HG03060 (cell line): Measurements from ENCODE around the gene CLPX.
"Not testable (repeated sequence)": the region's sequence is repeated elsewhere in the genome, so short reads cannot be mapped to it uniquely, and the experiment has no call there.

Experiments used
- ATAC-seq: cut with Tn5 transposase; IDR thresholded peaks from one replicate; pipeline ENCODE4 v1.9.1; 2021; ENCODE audit warnings: low read depth, moderate number of reproducible peaks; ENCODE audit not compliant: unreplicated experiment

Gene CLPX

DNA sequence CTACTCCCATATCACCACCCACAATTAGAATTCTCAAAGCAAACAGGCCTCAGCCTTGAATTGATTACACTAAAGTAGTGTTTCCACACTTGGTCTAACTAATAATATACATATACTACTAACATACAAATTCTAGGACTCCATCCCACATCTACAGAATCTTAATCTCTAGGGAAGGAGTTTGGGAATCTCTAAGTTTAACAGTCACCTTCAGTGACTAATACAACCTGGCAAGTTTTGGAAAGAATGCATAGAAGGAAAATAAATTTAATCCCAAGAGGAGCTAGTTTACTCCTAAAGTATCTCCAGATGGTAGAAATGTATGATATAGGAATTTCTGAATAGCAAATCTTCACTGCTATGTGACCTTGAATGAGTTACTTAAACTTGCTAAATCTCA, 9.1 kb downstream of the CLPX start:
- no peak for ATAC-seq

DNA sequence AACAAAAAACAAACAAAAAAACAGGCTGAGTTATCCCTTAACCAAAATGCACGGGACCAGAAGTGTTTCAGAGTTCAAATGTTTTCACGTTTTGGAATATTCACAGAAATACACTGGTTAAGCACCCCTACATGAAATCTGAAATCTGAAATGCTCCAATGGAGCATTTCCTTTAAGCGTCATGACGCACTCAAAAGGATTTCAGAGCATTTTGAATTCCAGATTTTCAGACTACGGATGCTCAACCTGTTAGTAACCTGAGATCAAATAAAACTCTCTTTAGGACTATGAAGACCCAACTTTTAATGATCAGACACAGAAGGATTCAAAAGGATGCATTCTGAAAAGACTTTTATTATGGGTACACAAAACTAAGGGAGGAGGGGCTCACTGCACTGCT, 9.6 kb downstream of the CLPX start:
- ATAC-seq: no peak

- no peak for ATAC-seq
These were observed 10.6 kb downstream of the CLPX start for GRCh38 chr15:65174509-65174908.

- no peak for ATAC-seq
These were observed 12.6 kb downstream of the CLPX start for GRCh38 chr15:65172531-65172930.

- ATAC-seq: no peak
These were observed 13.7 kb downstream of the CLPX start for GRCh38 chr15:65171428-65171827.

DNA sequence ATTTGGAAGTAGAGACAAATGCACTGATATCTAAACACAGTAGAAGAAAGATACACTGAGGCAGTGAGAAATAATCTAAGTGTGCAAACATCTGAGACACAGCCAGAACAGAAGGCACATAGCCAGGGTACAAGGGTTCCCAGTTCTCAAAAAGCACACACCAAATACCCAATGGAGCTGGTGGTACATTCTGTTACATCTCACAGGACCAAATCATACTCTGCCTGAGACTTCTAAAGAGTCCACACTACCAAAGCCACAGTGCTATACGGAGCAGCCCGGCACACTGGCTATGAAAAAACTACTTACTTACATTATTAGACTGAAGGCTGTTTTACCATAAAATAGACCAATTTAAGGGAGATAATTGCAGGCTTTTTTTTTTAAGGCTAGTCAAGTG, 19.3 kb downstream of the CLPX start:
- no peak for ATAC-seq

DNA sequence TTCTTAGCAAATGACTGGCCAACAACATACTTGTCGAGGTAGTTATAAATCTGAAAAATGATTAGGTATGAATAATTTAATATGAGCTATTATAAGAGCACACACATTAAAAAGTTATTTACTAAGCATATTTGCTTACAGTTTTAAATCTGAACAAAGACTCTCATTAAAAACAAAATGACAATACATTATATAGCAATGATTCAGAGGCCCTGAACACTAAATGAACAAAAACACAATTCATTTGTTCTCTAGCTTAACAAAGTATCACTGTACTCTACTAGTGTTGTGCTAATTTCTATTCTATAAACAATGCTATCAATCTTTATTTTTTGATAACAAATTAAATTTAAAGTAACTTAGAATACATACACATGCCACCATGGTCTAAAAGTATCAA, 21.0 kb downstream of the CLPX start:
- no peak for ATAC-seq

- ATAC-seq: no peak
These were observed 22.1 kb downstream of the CLPX start for GRCh38 chr15:65163041-65163440.

DNA sequence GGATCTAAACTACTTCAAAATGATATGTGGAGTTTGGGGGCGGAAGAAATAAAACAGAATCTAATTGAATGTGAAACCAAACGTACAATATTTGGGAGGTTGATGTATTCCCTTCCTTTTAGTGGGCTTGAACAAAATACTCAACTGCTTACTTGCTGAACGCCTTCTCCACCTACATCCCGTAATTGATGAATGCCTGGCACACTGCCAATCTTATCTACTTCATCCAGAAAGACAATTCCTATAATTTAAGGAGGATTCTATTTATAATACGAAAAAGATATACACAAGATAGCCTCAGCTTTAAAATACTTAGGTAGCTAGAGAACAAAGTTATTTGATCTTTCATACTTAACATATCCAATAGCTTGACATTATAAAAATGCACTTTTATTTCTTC, 28.4 kb downstream of the CLPX start:
- ATAC-seq: no peak

DNA sequence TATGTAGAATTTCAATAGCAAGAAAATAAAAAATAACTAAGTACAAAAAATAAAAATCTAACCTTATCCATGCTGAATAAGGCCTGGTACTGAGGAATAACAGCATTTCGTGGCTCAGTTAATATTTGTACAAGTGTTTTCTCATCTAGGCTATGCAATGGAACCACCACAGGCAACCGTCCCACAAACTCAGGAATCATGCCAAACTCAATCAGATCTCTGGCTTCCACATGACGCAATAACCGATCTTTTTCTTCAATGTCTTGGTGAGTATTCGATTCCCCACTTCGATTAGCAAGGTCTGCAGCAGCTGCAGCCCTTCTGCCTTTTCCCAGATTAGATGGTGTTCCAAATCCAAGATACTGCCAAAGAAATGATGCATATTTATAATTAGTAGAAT, 30.4 kb downstream of the CLPX start:
- ATAC-seq: no peak

DNA sequence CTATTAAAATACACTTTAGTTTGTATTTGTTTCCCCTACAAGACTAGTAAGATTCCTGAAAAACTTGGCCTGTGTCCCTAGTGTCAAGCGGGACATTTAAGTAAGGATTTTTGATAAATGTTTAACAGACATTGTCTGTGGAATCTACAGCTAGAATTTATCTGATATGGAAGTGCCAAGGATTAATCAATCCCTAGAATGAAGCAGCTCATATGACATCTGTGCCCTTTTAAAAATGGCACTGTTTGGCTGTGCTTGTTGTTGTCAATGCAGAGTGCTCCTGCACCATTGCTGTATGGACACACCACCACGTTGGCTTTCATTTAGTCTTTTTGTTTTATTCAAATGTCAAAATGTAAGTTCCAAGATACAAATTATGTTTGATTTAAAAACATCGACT, 37.2 kb downstream of the CLPX start:
- ATAC-seq: no peak

DNA sequence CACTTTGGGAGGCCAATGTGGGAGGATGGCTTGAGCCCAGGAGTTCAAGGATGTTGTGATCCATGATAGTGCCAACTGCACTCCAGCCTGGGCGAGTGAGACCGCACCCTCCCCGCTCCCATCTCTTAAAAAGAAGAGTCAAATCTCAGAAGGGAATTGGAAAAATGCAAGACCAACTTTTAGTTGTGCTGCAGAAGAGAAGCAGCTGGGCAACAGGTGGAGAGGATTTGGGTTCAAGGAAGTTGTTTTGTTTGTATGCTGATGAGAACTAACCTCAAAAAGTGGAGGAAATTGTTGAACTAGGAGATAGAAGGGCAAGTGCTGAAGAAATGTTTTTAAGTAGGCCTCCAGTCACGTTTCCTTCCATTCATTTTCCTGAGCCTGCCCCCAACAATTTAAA, 38.7 kb downstream of the CLPX start:
- ATAC-seq: no peak

DNA sequence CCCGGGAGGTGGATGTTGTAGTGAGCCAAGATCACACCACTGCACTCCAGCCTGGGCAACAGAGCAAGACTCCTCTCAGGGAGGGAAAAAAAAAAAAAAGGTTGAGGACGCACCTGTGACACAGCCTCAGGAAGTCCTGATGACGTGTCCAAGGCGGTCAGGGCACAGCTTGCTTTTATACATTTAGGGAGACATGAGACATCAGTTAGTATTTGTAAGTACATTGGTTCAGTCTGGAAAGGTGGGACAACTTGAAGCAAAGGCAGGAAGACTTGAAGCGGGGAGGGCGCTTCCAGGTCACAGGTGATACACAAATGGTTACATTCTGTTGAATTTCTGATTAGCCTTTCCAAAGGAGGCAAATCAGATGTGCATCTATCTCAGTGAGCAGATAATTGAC, 46.5 kb downstream of the CLPX start:
- ATAC-seq: not testable (repeated sequence)

DNA sequence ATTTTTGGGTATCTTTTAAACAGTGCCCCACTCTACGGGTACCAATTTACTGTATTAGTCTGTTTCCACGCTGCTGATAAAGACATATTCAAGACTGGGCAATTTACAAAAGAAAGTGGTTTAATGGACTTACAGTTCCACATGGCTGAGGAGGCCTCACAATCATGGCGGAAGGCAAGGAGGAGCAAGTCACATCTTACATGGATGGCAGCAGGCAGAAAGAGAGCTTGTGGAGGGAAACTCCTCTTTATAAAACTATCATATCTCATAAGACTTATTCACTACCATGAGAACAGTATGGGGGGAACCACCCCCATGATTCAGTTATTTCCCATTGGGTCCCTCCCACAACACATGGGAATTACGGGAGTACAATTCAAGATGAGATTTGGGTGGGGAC, 47.2 kb downstream of the CLPX start:
- ATAC-seq: not testable (repeated sequence)

GRCh38 chr15:65137089-65137488, 48.1 kb downstream of the CLPX start:
- not testable (repeated sequence) for ATAC-seq

GRCh38 chr15:65134538-65134937, 50.6 kb downstream of the CLPX start:
- no peak for ATAC-seq

DNA sequence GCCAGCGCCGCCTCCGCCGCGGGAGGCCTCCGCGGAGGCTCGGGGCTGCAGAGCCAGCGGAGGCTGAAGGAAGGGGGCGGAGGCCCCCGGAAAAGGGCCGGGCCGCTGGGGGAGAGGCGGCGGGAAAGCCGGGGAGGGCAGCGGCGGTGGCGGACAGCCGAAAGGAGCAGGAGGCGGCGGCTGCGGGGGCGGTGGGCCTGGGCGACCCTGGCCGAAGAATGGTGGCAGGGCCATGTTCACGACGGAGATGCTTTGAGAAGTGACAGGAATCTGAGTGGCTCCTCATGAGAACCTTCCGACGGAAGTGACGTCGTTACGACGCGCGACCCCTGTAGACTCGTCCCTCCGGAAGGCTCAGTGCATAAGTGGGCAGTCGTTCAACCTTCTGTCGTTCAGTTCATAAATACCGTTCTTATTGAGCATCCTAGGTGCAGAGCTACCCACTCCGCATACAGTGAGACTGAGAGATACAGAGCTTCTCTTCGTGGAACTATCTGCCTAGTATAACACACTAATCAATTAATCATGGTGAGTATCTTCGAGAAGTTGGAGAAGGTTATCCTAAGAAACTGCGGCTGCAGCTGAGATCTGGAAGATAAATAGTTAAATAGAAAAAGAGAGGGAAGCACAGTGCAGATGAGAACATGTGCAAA, 51.5 kb downstream of the CLPX start, which contains the start of gene PDCD7:
Gene PDCD7, minus strand, starts transcription at position 261 of the 653 bp plus-strand sequence. Its CDS starts 27 bp downstream, at position 234.
- peak; percentile 66 for ATAC-seq

DNA sequence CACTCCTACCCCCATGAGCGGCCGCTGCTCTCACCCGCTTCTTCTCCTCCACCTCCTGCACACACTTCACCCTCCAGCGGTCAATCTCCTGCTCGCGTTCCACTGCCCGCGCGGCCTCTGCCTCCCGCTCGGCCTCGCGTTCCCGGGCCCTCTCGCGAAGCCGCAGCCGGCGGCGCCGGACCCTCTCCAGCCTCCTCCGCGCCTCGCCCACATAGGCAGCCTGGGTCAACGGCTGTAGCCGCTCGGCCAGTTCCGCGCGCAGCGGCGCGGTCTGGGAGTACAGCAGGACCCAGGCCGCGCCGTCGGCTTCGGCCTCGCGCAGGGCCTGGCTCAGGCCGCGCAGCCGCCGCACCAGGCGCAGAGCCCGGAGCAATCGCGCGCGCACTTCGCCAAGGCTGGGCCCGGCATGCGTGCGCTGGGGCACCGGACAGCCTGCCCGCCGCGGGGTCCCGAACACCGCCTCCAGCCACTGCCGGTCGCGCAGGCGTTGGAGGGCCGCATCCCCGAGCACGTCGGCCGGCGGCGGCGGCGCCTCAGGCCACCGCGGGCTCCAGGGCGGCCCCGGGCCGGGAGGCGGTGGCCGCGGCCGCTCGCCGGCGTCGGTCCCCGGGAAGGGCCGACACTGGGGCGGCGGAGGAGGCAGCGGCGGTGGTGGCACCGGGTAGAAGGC, 52.1 kb downstream of the CLPX start:
- ATAC-seq: no peak

DNA sequence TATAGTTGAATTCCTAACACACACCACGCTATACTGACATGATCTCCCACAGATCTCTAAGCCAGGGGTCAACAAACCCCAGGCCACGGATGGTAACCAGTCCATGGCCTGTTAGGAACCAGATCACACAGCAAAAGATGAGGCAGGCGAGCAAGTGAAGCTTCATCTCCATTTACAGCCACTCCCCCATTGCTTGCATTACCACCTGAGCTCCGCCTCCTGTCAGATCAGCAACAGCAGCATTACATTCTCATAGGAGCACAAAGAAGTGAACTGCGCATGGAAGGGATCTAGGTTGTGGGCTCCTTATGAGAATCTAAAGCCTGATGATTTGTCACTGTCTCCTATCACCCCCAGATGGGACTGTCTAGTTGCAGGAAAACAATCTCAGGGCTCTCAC, 54.2 kb downstream of the CLPX start:
- ATAC-seq: no peak

- ATAC-seq: no peak
These were observed 69.6 kb downstream of the CLPX start for GRCh38 chr15:65115542-65115941.

DNA sequence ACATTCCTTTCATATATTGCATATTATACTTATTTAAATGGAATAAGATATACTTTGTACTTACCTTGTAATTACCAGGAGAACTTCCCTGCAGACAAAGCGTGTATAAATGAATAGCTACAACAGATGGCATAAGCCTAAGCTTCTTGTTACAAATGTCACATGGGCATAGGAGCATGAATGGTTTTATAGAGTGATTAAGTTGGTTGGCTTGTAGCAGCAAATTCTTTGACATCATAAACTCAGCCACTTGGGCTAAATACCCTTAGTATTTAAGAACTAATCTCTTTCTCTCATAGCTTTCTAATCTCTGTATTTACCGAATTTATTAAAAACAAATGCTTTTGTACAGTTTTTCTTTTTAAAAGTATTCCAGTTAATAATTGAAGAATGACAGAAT, 70.1 kb downstream of the CLPX start, which contains the start of gene UBAP1L:
Gene UBAP1L, minus strand, starts transcription at position 115 of the 400 bp plus-strand sequence. CDS start 8,985 bp downstream, outside the sequence.
- ATAC-seq: no peak

DNA sequence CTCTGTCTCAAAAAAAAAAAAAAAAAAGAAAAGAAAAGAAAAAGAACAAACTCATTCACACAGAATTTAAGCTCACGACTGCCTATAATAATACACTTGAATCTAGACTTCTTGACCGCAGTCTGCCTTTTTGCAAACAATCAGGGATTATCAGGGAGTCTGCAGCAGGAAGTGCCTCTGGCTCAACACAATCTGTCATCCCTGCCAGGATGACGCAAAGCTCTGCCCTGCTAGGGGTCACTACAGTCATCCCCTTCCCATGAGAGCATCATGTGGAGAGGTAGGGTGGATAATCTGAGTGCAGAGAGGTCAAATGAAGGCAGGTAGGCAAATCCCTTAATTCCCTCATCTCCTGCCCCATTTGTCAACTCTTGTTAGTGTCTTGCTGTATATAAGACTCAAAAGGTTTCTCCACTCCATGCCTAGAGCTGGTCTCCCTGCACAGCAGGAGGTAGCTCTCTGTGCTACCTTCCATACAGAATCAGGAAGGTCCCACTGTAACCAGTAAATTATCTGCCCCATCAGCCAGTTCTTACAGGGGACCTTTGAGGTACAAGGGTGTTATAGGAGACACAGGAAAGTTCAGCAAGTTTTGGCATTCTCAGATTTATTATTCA, 74.4 kb downstream of the CLPX start:
- no peak for ATAC-seq
